ENCODE data around the gene TBRG1.

The TBRG1 gene

GRCh38 chr11:124612567-124613246 is 10.0 kb upstream of the TBRG1 start:
- DNase-seq (ENCODE audit: low read depth in 2 of 2): no peak

- no peak for DNase-seq (ENCODE audit: low read depth in 2 of 2)
These were observed 3.8 kb upstream of the TBRG1 start for GRCh38 chr11:124618863-124619262.

- DNase-seq (ENCODE audit: low read depth in 2 of 2): no peak
These were observed 1.3 kb downstream of the TBRG1 start for GRCh38 chr11:124623861-124624525.

- no peak for DNase-seq (ENCODE audit: low read depth in 2 of 2)
These were observed 3.0 kb downstream of the TBRG1 start for GRCh38 chr11:124625504-124626168.

- DNase-seq (ENCODE audit: low read depth in 2 of 2): no peak
These were observed 4.9 kb downstream of the TBRG1 start for GRCh38 chr11:124627546-124627945.

GRCh38 chr11:124629961-124630360 is 7.3 kb downstream of the TBRG1 start:
- no peak for DNase-seq (ENCODE audit: low read depth in 2 of 2)

- no peak for DNase-seq (ENCODE audit: low read depth in 2 of 2)
These were observed 10.7 kb downstream of the TBRG1 start for GRCh38 chr11:124633355-124633754.

GRCh38 chr11:124635932-124636331 is 13.3 kb downstream of the TBRG1 start:
- DNase-seq (ENCODE audit: low read depth in 2 of 2): no peak

- DNase-seq (ENCODE audit: low read depth in 2 of 2): no peak
These were observed 15.8 kb downstream of the TBRG1 start for GRCh38 chr11:124638500-124638899.

GRCh38 chr11:124639186-124639585 is 16.5 kb downstream of the TBRG1 start:
- DNase-seq (ENCODE audit: low read depth in 2 of 2): no peak

GRCh38 chr11:124640666-124641065 is 18.0 kb downstream of the TBRG1 start:
- DNase-seq (ENCODE audit: low read depth in 2 of 2): no peak

GRCh38 chr11:124642628-124643027 is 20.0 kb downstream of the TBRG1 start:
- no peak for DNase-seq (ENCODE audit: low read depth in 2 of 2)

GRCh38 chr11:124643042-124643604 is 20.5 kb downstream of the TBRG1 start:
- DNase-seq (ENCODE audit: low read depth in 2 of 2): no peak

GRCh38 chr11:124643605-124644425 is 21.2 kb downstream of the TBRG1 start:
- no peak for DNase-seq (ENCODE audit: low read depth in 2 of 2)

- no peak for DNase-seq (ENCODE audit: low read depth in 2 of 2)
These were observed 22.0 kb downstream of the TBRG1 start for GRCh38 chr11:124644426-124645280.

- no peak for DNase-seq (ENCODE audit: low read depth in 2 of 2)
These were observed 23.5 kb downstream of the TBRG1 start for GRCh38 chr11:124646148-124646547.

- DNase-seq (ENCODE audit: low read depth in 2 of 2): no peak
These were observed 25.9 kb downstream of the TBRG1 start for GRCh38 chr11:124648610-124649009.

GRCh38 chr11:124656774-124657630 is 34.3 kb downstream of the TBRG1 start:
- DNase-seq (ENCODE audit: low read depth in 2 of 2): no peak

- DNase-seq (ENCODE audit: low read depth in 2 of 2): no peak
These were observed 35.2 kb downstream of the TBRG1 start for GRCh38 chr11:124657904-124658303.

GRCh38 chr11:124658501-124658900 is 35.8 kb downstream of the TBRG1 start:
- DNase-seq (ENCODE audit: low read depth in 2 of 2): no peak

All from stimulated activated CD4-positive, alpha-beta T cell treated with anti-CD3 and anti-CD28 coated beads, Interleukin-12 subunit alpha, Interleukin-12 subunit beta, amount 100 ng/mL, for 24 hours (primary cell).